ENCODE results near the gene MRPL43.

GRCh38 chr10:100996678-100997359, 9.5 kb upstream of the MRPL43 start:
- peak; percentile 3; the same call in 1 of the 2 replicates for TF ChIP-seq POLR2A (IDR thresholded peaks at IDR 0.05; ENCODE audit: low read depth, low read length)
- TF ChIP-seq, protein P1, sequence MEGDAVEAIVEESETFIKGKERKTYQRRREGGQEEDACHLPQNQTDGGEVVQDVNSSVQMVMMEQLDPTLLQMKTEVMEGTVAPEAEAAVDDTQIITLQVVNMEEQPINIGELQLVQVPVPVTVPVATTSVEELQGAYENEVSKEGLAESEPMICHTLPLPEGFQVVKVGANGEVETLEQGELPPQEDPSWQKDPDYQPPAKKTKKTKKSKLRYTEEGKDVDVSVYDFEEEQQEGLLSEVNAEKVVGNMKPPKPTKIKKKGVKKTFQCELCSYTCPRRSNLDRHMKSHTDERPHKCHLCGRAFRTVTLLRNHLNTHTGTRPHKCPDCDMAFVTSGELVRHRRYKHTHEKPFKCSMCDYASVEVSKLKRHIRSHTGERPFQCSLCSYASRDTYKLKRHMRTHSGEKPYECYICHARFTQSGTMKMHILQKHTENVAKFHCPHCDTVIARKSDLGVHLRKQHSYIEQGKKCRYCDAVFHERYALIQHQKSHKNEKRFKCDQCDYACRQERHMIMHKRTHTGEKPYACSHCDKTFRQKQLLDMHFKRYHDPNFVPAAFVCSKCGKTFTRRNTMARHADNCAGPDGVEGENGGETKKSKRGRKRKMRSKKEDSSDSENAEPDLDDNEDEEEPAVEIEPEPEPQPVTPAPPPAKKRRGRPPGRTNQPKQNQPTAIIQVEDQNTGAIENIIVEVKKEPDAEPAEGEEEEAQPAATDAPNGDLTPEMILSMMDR (IDR thresholded peaks at IDR 0.05 in 2 of 3, conservative IDR thresholded peaks at IDR 0.05 in 1 of 3; ENCODE audit: control insufficient read depth in 2 of 3, extremely low read depth in 1 of 3, insufficient read depth in 1 of 3, low read depth in 3 of 3, low read length in 3 of 3) = peak in 1 of 3 experiments; percentile 1; a peak in 1 of 6 replicates
- TF ChIP-seq CEBPB (IDR thresholded peaks at IDR 0.05; ENCODE audit: borderline replicate concordance in 1 of 2, low read depth in 2 of 2, low read length in 2 of 2) = no peak
- no peak for TF ChIP-seq ZZZ3 (IDR thresholded peaks at IDR 0.05; ENCODE audit: control insufficient read depth, insufficient read length, low read depth)

All from GM12878 (cell line).